Activated naive CD4-positive, alpha-beta T cell treated with anti-CD3 and anti-CD28 coated beads for 36 hours (primary cell): Measurements from ENCODE around the gene ZNF75A. TPM values are rescaled to one million over a fixed set of nuclear protein-coding genes. Genes with fewer than 3 reads are reported as not detected.

Source experiments
- CTCF ChIA-PET: fragments of 350-600 bp; sonication (Branson Sonifier 250); formaldehyde crosslinking; loops from one replicate; lab custom pipeline; 2021; ENCODE audit warnings: antibody characterized with exemption; lab: Charles Lee
- DNase-seq: peaks from one replicate; pipeline ENCODE4 v3.0.0-alpha.2; 2020
- H3K27ac Mint-ChIP-seq: one replicate; pipeline ENCODE4 v1.8.0; 2021; ENCODE audit warnings: mild to moderate bottlenecking, mixed read lengths
- H3K27me3 Mint-ChIP-seq: one replicate; pipeline ENCODE4 v1.8.0; 2021; ENCODE audit warnings: low read depth, mixed read lengths
- H3K36me3 Mint-ChIP-seq: one replicate; pipeline ENCODE4 v1.8.0; 2021; ENCODE audit warnings: low read depth, mixed read lengths
- H3K4me1 Mint-ChIP-seq: one replicate; pipeline ENCODE4 v1.8.0; 2021; ENCODE audit warnings: low read depth, mixed read lengths
- H3K4me3 Mint-ChIP-seq: one replicate; pipeline ENCODE4 v1.8.0; 2021; ENCODE audit warnings: mild to moderate bottlenecking, moderate library complexity, mixed read lengths
- H3K9me3 Mint-ChIP-seq: one replicate; pipeline ENCODE4 v1.8.0; 2021; ENCODE audit warnings: mixed read lengths
- intact Hi-C: fragments of 100-400 bp; cut with micrococcal nuclease; formaldehyde crosslinking; loops from one replicate; pipeline ENCODE4 v1.15.1; 2023
- total RNA-seq, 2 experiments: library from RNA; stranded (reverse); gene quantifications; one replicate each; pipeline ENCODE4 v1.2.3, GENCODE V29; 2021

ZNF75A gene
- total RNA-seq, 2 experiments from 2014 or later, result 10.5 to 12.4 TPM

GRCh38 chr16:3274490-3274889 lies 30.8 kb upstream of the ZNF75A start:
- H3K36me3 Mint-ChIP-seq, result no peaks in the 10 kb centered on the region
- intact Hi-C loops, result no loop called here
- DNase-seq, result no peak
- no peaks in the 10 kb centered on the region for H3K4me1 Mint-ChIP-seq
- no peaks in the 10 kb centered on the region for H3K27me3 Mint-ChIP-seq
- H3K4me3 Mint-ChIP-seq, result no peak overlapping the region
- H3K9me3 Mint-ChIP-seq, result peaks cover 25% of the 10 kb centered on the region
- CTCF ChIA-PET, result no interaction called here
- no peak overlapping the region for H3K27ac Mint-ChIP-seq

- H3K36me3 Mint-ChIP-seq, result no peaks in the 10 kb centered on the region
- no peak for DNase-seq
- CTCF ChIA-PET, result no interaction called here
- intact Hi-C loops, result no loop called here
- peaks cover 25% of the 10 kb centered on the region for H3K9me3 Mint-ChIP-seq
- H3K27ac Mint-ChIP-seq, result no peak overlapping the region
- H3K27me3 Mint-ChIP-seq, result no peaks in the 10 kb centered on the region
- no peaks in the 10 kb centered on the region for H3K4me1 Mint-ChIP-seq
- no peak overlapping the region for H3K4me3 Mint-ChIP-seq
Observed at GRCh38 chr16:3274947-3275346, 30.4 kb upstream of the ZNF75A start.

GRCh38 chr16:3276679-3277078 lies 28.6 kb upstream of the ZNF75A start:
- DNase-seq, result no peak
- Mint-ChIP-seq H3K27ac (no peak overlapping the region), H3K4me1 (no peaks in the 10 kb centered on the region), H3K4me3 (no peak overlapping the region), H3K27me3 (no peaks in the 10 kb centered on the region), H3K9me3 (peaks cover 22% of the 10 kb centered on the region), H3K36me3 (no peaks in the 10 kb centered on the region)
- CTCF ChIA-PET, result interaction anchor here (1.6 kb wide), 1 partner anchor 9 kb away, joined by 7 read pairs; no protein-coding TSS in a partner anchor
- intact Hi-C loops, result no loop called here

- peak overlapping the region; percentile 43 for H3K4me3 Mint-ChIP-seq
- H3K4me1 Mint-ChIP-seq, result peaks cover 28% of the 10 kb centered on the region
- intact Hi-C loops, result no loop called here
- no peak overlapping the region for H3K27ac Mint-ChIP-seq
- DNase-seq, result no peak
- CTCF ChIA-PET, result interaction anchor here (1.2 kb wide), 1 partner anchor 14 kb away, joined by 4 read pairs; no protein-coding TSS in a partner anchor
- peaks cover 26% of the 10 kb centered on the region for H3K36me3 Mint-ChIP-seq
- H3K9me3 Mint-ChIP-seq, result peaks cover 4% of the 10 kb centered on the region
- no peaks in the 10 kb centered on the region for H3K27me3 Mint-ChIP-seq
Observed at GRCh38 chr16:3281222-3281820, 24.0 kb upstream of the ZNF75A start.

GRCh38 chr16:3282103-3282729 lies 23.1 kb upstream of the ZNF75A start:
- Mint-ChIP-seq H3K27ac (peak overlapping the region; percentile 97), H3K4me1 (peaks cover 28% of the 10 kb centered on the region), H3K36me3 (peaks cover 34% of the 10 kb centered on the region), H3K27me3 (no peaks in the 10 kb centered on the region), H3K4me3 (peak overlapping the region; percentile 95), H3K9me3 (peaks cover 10% of the 10 kb centered on the region)
- CTCF ChIA-PET, result interaction anchor here (0.9 kb wide), 1 partner anchor 152 kb away, joined by 4 read pairs; no protein-coding TSS in a partner anchor
- DNase-seq, result peak; percentile 13
- intact Hi-C loops, result loop anchor here (2.0 kb wide), 1 partner anchor 93 kb away; the partner anchor contains the start of gene OR1F1

- Mint-ChIP-seq H3K36me3 (peaks cover 42% of the 10 kb centered on the region), H3K27ac (peak within 1 kb of the TSS; percentile 97), H3K9me3 (peaks cover 13% of the 10 kb centered on the region), H3K4me3 (peak within 1 kb of the TSS; percentile 95), H3K4me1 (peaks cover 28% of the 10 kb centered on the region), H3K27me3 (no peaks in the 10 kb centered on the region)
- intact Hi-C loops, result loop anchor here (1.0 to 2.0 kb wide), 10 partner anchors 19 to 217 kb away; partner anchors contain the start of genes OR1F1, TIGD7, ZNF174 and ZNF200
- CTCF ChIA-PET, result interaction anchor here (0.9 kb wide), 1 partner anchor 153 kb away, joined by 4 read pairs; no protein-coding TSS in a partner anchor
- peak; percentile 96 for DNase-seq
Observed at GRCh38 chr16:3282730-3283542, 22.4 kb upstream of the ZNF75A start, which contains the start of gene ZNF263. Gene ZNF263 (plus strand): TSS chr16:3283491. CDS start chr16:3283819, 328 bp downstream.

- Mint-ChIP-seq H3K27ac (peak overlapping the region; percentile 97), H3K9me3 (peaks cover 18% of the 10 kb centered on the region), H3K27me3 (no peaks in the 10 kb centered on the region), H3K36me3 (peaks cover 50% of the 10 kb centered on the region), H3K4me1 (peaks cover 28% of the 10 kb centered on the region), H3K4me3 (peak overlapping the region; percentile 95)
- peak; percentile 19 for DNase-seq
- CTCF ChIA-PET, result interaction anchor here (1.3 to 1.9 kb wide), 2 partner anchors 17 to 21 kb away, joined by 5 to 6 read pairs; partner anchors contain the start of genes TIGD7 and ZNF75A
- intact Hi-C loops, result loop anchor here (1.0 to 2.0 kb wide), 10 partner anchors 19 to 217 kb away; partner anchors contain the start of genes OR1F1, TIGD7, ZNF174 and ZNF200
Observed at GRCh38 chr16:3283543-3284447, 21.5 kb upstream of the ZNF75A start.

- H3K9me3 Mint-ChIP-seq, result peaks cover 28% of the 10 kb centered on the region
- no peaks in the 10 kb centered on the region for H3K27me3 Mint-ChIP-seq
- peaks cover 28% of the 10 kb centered on the region for H3K4me1 Mint-ChIP-seq
- CTCF ChIA-PET, result interaction anchor here (1.9 kb wide), 1 partner anchor 20 kb away, joined by 5 read pairs; the partner anchor contains the start of genes TIGD7 and ZNF75A
- intact Hi-C loops, result no loop called here
- DNase-seq, result no peak
- H3K4me3 Mint-ChIP-seq, result peak overlapping the region; percentile 49
- peaks cover 64% of the 10 kb centered on the region for H3K36me3 Mint-ChIP-seq
- no peak overlapping the region for H3K27ac Mint-ChIP-seq
Observed at GRCh38 chr16:3285131-3285530, 20.2 kb upstream of the ZNF75A start.

GRCh38 chr16:3289998-3290673 lies 15.2 kb upstream of the ZNF75A start:
- Mint-ChIP-seq H3K27ac (no peak overlapping the region), H3K4me3 (no peak overlapping the region), H3K27me3 (no peaks in the 10 kb centered on the region), H3K9me3 (peaks cover 67% of the 10 kb centered on the region), H3K4me1 (peaks cover 11% of the 10 kb centered on the region), H3K36me3 (peaks cover 90% of the 10 kb centered on the region)
- no peak for DNase-seq
- CTCF ChIA-PET, result interaction anchor here (1.1 kb wide), 1 partner anchor 167 kb away, joined by 3 read pairs; no protein-coding TSS in a partner anchor
- intact Hi-C loops, result no loop called here

GRCh38 chr16:3292604-3293003 lies 12.7 kb upstream of the ZNF75A start:
- Mint-ChIP-seq H3K36me3 (peaks cover 80% of the 10 kb centered on the region), H3K27ac (no peak overlapping the region), H3K4me3 (no peak overlapping the region), H3K9me3 (peaks cover 70% of the 10 kb centered on the region), H3K4me1 (no peaks in the 10 kb centered on the region), H3K27me3 (no peaks in the 10 kb centered on the region)
- CTCF ChIA-PET, result interaction anchor here (0.6 kb wide), 1 partner anchor 86 kb away, joined by 3 read pairs; no protein-coding TSS in a partner anchor
- intact Hi-C loops, result no loop called here
- no peak for DNase-seq

GRCh38 chr16:3295209-3295608 lies 10.1 kb upstream of the ZNF75A start:
- no peaks in the 10 kb centered on the region for H3K4me1 Mint-ChIP-seq
- peaks cover 71% of the 10 kb centered on the region for H3K9me3 Mint-ChIP-seq
- peaks cover 73% of the 10 kb centered on the region for H3K36me3 Mint-ChIP-seq
- intact Hi-C loops, result no loop called here
- no peak overlapping the region for H3K27ac Mint-ChIP-seq
- CTCF ChIA-PET, result no interaction called here
- DNase-seq, result no peak
- no peak overlapping the region for H3K4me3 Mint-ChIP-seq
- H3K27me3 Mint-ChIP-seq, result no peaks in the 10 kb centered on the region
